GM23338 (cell line): ENCODE results near the gene OSER1. TPM values are rescaled to one million over a fixed set of nuclear protein-coding genes. Genes with fewer than 3 reads are reported as not detected.

Source experiments
- ATAC-seq: fragments of 200-7000 bp; cut with Tn5 transposase; 3 replicates; pipeline ENCODE4 v1.9.1; 2020
- DNase-seq: peaks from one replicate; pipeline ENCODE4 v3.0.0-alpha.2; 2015; ENCODE audit warnings: low spot score
- H2AFZ ChIP-seq: fragments of 200-600 bp; sonication (generic); 2 replicates; pipeline ENCODE4 v1.8.0; 2016; ENCODE audit warnings: antibody characterized with exemption, mild to moderate bottlenecking, moderate library complexity
- H3F3A ChIP-seq: fragments of 200-600 bp; sonication (generic); replicated peaks from 2 replicates; pipeline ENCODE4 v1.8.0; 2017; ENCODE audit warnings: antibody characterized with exemption, mixed run types, low read depth
- H3K27ac ChIP-seq: fragments of 200-600 bp; sonication (generic); 2 replicates; pipeline ENCODE4 v1.6.1; 2016; ENCODE audit warnings: low read depth
- H3K27me3 ChIP-seq: fragments of 200-600 bp; sonication (generic); 2 replicates; pipeline ENCODE4 v1.8.0; 2016; ENCODE audit warnings: mild to moderate bottlenecking, mixed run types, moderate library complexity; ENCODE audit not compliant: insufficient read depth
- H3K36me3 ChIP-seq: fragments of 200-600 bp; sonication (generic); 2 replicates; pipeline ENCODE4 v1.8.0; 2016; ENCODE audit warnings: mild to moderate bottlenecking; ENCODE audit not compliant: insufficient read depth
- H3K4me1 ChIP-seq: fragments of 200-600 bp; sonication (generic); 2 replicates; pipeline ENCODE4 v1.8.0; 2016; ENCODE audit warnings: mild to moderate bottlenecking, moderate library complexity; ENCODE audit not compliant: insufficient read depth
- H3K4me2 ChIP-seq: fragments of 200-600 bp; sonication (generic); 2 replicates; pipeline ENCODE4 v1.7.1; 2017; ENCODE audit warnings: mixed run types
- H3K4me3 ChIP-seq: fragments of 200-600 bp; sonication (generic); 2 replicates; pipeline ENCODE4 v1.6.1; 2016; ENCODE audit warnings: mixed run types
- H3K79me2 ChIP-seq: fragments of 200-600 bp; sonication (generic); replicated peaks from 2 replicates; pipeline ENCODE4 v1.8.0; 2017; ENCODE audit warnings: mild to moderate bottlenecking; ENCODE audit not compliant: insufficient read depth
- H3K9me2 ChIP-seq: fragments of 200-600 bp; sonication (generic); 2 replicates; pipeline ENCODE4 v1.8.0; 2017; ENCODE audit not compliant: insufficient read depth
- H4K20me1 ChIP-seq: fragments of 200-600 bp; sonication (generic); replicated peaks from 2 replicates; pipeline ENCODE4 v1.8.0; 2017; ENCODE audit warnings: mild to moderate bottlenecking; ENCODE audit not compliant: insufficient read depth
- H3K27ac Mint-ChIP-seq: 2 replicates; pipeline ENCODE4 v1.8.0; 2020; ENCODE audit warnings: inconsistent platforms, mild to moderate bottlenecking, moderate library complexity, mixed read lengths
- H3K27me3 Mint-ChIP-seq: 3 replicates; pipeline ENCODE4 v1.8.0; 2022; ENCODE audit warnings: low read depth, mild to moderate bottlenecking, moderate library complexity, mixed read lengths, inconsistent platforms; ENCODE audit not compliant: insufficient read depth, poor library complexity
- H3K36me3 Mint-ChIP-seq: 3 replicates; pipeline ENCODE4 v1.8.0; 2021; ENCODE audit warnings: low read depth, mild to moderate bottlenecking, inconsistent platforms, moderate library complexity, mixed read lengths
- H3K4me1 Mint-ChIP-seq: 3 replicates; pipeline ENCODE4 v1.8.0; 2020; ENCODE audit warnings: mild to moderate bottlenecking, inconsistent platforms, mixed read lengths
- H3K4me3 Mint-ChIP-seq: 3 replicates; pipeline ENCODE4 v1.8.0; 2021; ENCODE audit warnings: moderate library complexity, mild to moderate bottlenecking, inconsistent platforms, mixed read lengths
- H3K9me3 Mint-ChIP-seq: 3 replicates; pipeline ENCODE4 v1.8.0; 2020; ENCODE audit warnings: moderate library complexity, mild to moderate bottlenecking, inconsistent platforms, mixed read lengths
- CREB1 ChIP-seq: fragments of 250-450 bp; sonication (Bioruptor Pico); IDR thresholded peaks from 2 replicates; pipeline ENCODE4 v1.5.0; 2020; ENCODE audit warnings: low read depth, mild to moderate bottlenecking, moderate library complexity
- EZH2 ChIP-seq: fragments of 200-600 bp; sonication (generic); IDR thresholded peaks from one replicate; pipeline ENCODE4 v1.8.0; 2017; ENCODE audit warnings: antibody characterized with exemption, mild to moderate bottlenecking, low read depth; ENCODE audit not compliant: unreplicated experiment
- EZH2phosphoT487 ChIP-seq: fragments of 200-600 bp; sonication (generic); IDR thresholded peaks from one replicate; pipeline ENCODE4 v1.8.1; 2018; ENCODE audit warnings: antibody characterized with exemption; ENCODE audit not compliant: unreplicated experiment
- JUNB ChIP-seq: IDR thresholded peaks from one replicate; pipeline ENCODE4 v1.6.1; 2016; ENCODE audit warnings: antibody characterized with exemption; ENCODE audit not compliant: unreplicated experiment
- NANOG ChIP-seq: IDR thresholded peaks from 2 replicates; pipeline ENCODE4 v1.6.1; 2016; ENCODE audit warnings: antibody characterized with exemption, borderline replicate concordance
- POLR2AphosphoS5 ChIP-seq: IDR thresholded peaks from 2 replicates; pipeline ENCODE4 v1.6.1; 2016; ENCODE audit warnings: antibody characterized with exemption, low read depth
- STAT1 ChIP-seq: IDR thresholded peaks from one replicate; pipeline ENCODE4 v1.6.1; 2016; ENCODE audit warnings: antibody characterized with exemption; ENCODE audit not compliant: unreplicated experiment
- ZNF114 ChIP-seq: fragments of 250-450 bp; sonication (Bioruptor Pico); IDR thresholded peaks from 2 replicates; pipeline ENCODE4 v1.5.0; 2020; ENCODE audit warnings: mild to moderate bottlenecking, moderate library complexity
- ZNF331 ChIP-seq: fragments of 250-450 bp; sonication (Bioruptor Pico); IDR thresholded peaks from 2 replicates; pipeline ENCODE4 v1.5.0; 2020; ENCODE audit warnings: low read depth, mild to moderate bottlenecking, moderate library complexity
- polyA plus RNA-seq: library from polyadenylated mRNA; unstranded; fragments of >200 nt; fragmentation: Nextera tagmentation; extraction: Ambion mirVana; gene quantifications from 2 replicates; pipeline ENCODE4 v1.2.1, GENCODE V29; 2016
- total RNA-seq: library from RNA; depleted of rRNA; stranded (reverse); fragments of >200 nt; shearing (Covaris generic); gene quantifications from 2 replicates; pipeline ENCODE4 v1.2.3, GENCODE V29; 2014
- TF ChIP-seq, protein P1 (sequence below), 2 experiments: fragments of 200-600 bp in 1 of 2; sonication (generic) in 1 of 2; conservative IDR thresholded peaks; 2 replicates each; pipeline versions ENCODE4 v1.5.1 to v1.6.1; 2016 to 2017; ENCODE audit warnings: antibody characterized with exemption in 2 of 2, low read depth in 2 of 2, mild to moderate bottlenecking in 2 of 2, moderate library complexity in 1 of 2
- TF ChIP-seq, protein P2 (sequence below): IDR thresholded peaks from one replicate; pipeline ENCODE4 v1.6.1; 2018; ENCODE audit warnings: antibody characterized with exemption; ENCODE audit not compliant: unreplicated experiment
- TF ChIP-seq, protein P3 (sequence below): IDR thresholded peaks from 2 replicates; pipeline ENCODE4 v1.6.1; 2016; ENCODE audit warnings: antibody characterized with exemption
- TF ChIP-seq, protein P4 (sequence below): fragments of 250-450 bp; sonication (Bioruptor Pico); IDR thresholded peaks from 2 replicates; pipeline ENCODE4 v1.5.0; 2020; ENCODE audit warnings: mild to moderate bottlenecking, moderate library complexity

OSER1 gene
- total and polyA plus RNA-seq, 2 experiments from 2014 or later: 25.2 to 31.1 TPM

DNA sequence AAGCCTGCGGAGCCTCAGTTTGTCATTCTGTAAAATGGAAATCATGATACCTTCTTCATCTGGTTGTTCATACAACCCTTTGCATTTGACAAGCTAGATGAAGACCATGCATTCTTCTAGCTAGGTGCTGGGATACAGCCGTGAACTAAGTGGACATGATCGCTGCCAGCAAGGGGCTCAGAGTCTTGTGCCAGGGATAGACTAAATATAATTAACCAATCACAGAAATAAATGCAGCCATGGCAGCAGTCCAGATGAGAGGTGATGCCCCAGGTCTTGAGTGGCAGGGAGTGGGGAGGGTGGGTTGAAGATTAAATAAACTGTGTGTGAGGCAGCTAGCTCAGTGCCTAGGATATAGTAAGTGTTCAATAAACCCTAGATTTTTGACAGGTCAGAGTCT is 42.8 kb downstream of the OSER1 start:
- no peak overlapping the region for H3K4me2 ChIP-seq
- ATAC-seq: no peak
- H3K27me3 ChIP-seq: no peaks in the 10 kb centered on the region
- H4K20me1 ChIP-seq: no peaks in the 10 kb centered on the region
- no peaks in the 10 kb centered on the region for H3K79me2 ChIP-seq
- H3K27ac Mint-ChIP-seq: no peak overlapping the region
- no peaks in the 10 kb centered on the region for H3K36me3 Mint-ChIP-seq
- H3K9me3 Mint-ChIP-seq: no peaks in the 10 kb centered on the region
- H3K27ac ChIP-seq: no peak overlapping the region
- no peak overlapping the region for H3K4me3 Mint-ChIP-seq
- H3K9me2 ChIP-seq: no peaks in the 10 kb centered on the region
- no peaks in the 10 kb centered on the region for H3K36me3 ChIP-seq
- no peak overlapping the region for H2AFZ ChIP-seq
- H3F3A ChIP-seq: no peaks in the 10 kb centered on the region
- no peaks in the 10 kb centered on the region for H3K4me1 ChIP-seq
- peaks cover 13% of the 10 kb centered on the region for H3K4me1 Mint-ChIP-seq
- DNase-seq: no peak
- H3K27me3 Mint-ChIP-seq: peaks cover 9% of the 10 kb centered on the region
- H3K4me3 ChIP-seq: no peak overlapping the region
- TF ChIP-seq ZNF114 (CRISPR knock-in tag) (no peak), CREB1 (CRISPR knock-in tag) (no peak), NANOG (no peak), JUNB (no peak), EZH2 (no peak), STAT1 (no peak), ZNF331 (CRISPR knock-in tag) (no peak), EZH2phosphoT487 (no peak), POLR2AphosphoS5 (no peak)
- TF ChIP-seq, protein P1, sequence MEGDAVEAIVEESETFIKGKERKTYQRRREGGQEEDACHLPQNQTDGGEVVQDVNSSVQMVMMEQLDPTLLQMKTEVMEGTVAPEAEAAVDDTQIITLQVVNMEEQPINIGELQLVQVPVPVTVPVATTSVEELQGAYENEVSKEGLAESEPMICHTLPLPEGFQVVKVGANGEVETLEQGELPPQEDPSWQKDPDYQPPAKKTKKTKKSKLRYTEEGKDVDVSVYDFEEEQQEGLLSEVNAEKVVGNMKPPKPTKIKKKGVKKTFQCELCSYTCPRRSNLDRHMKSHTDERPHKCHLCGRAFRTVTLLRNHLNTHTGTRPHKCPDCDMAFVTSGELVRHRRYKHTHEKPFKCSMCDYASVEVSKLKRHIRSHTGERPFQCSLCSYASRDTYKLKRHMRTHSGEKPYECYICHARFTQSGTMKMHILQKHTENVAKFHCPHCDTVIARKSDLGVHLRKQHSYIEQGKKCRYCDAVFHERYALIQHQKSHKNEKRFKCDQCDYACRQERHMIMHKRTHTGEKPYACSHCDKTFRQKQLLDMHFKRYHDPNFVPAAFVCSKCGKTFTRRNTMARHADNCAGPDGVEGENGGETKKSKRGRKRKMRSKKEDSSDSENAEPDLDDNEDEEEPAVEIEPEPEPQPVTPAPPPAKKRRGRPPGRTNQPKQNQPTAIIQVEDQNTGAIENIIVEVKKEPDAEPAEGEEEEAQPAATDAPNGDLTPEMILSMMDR (conservative IDR thresholded peaks at IDR 0.05; ENCODE audit: low read depth in 2 of 2): no peak
- TF ChIP-seq, protein P2, sequence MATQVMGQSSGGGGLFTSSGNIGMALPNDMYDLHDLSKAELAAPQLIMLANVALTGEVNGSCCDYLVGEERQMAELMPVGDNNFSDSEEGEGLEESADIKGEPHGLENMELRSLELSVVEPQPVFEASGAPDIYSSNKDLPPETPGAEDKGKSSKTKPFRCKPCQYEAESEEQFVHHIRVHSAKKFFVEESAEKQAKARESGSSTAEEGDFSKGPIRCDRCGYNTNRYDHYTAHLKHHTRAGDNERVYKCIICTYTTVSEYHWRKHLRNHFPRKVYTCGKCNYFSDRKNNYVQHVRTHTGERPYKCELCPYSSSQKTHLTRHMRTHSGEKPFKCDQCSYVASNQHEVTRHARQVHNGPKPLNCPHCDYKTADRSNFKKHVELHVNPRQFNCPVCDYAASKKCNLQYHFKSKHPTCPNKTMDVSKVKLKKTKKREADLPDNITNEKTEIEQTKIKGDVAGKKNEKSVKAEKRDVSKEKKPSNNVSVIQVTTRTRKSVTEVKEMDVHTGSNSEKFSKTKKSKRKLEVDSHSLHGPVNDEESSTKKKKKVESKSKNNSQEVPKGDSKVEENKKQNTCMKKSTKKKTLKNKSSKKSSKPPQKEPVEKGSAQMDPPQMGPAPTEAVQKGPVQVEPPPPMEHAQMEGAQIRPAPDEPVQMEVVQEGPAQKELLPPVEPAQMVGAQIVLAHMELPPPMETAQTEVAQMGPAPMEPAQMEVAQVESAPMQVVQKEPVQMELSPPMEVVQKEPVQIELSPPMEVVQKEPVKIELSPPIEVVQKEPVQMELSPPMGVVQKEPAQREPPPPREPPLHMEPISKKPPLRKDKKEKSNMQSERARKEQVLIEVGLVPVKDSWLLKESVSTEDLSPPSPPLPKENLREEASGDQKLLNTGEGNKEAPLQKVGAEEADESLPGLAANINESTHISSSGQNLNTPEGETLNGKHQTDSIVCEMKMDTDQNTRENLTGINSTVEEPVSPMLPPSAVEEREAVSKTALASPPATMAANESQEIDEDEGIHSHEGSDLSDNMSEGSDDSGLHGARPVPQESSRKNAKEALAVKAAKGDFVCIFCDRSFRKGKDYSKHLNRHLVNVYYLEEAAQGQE: no peak
- TF ChIP-seq, protein P3, sequence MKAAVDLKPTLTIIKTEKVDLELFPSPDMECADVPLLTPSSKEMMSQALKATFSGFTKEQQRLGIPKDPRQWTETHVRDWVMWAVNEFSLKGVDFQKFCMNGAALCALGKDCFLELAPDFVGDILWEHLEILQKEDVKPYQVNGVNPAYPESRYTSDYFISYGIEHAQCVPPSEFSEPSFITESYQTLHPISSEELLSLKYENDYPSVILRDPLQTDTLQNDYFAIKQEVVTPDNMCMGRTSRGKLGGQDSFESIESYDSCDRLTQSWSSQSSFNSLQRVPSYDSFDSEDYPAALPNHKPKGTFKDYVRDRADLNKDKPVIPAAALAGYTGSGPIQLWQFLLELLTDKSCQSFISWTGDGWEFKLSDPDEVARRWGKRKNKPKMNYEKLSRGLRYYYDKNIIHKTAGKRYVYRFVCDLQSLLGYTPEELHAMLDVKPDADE: no peak
- TF ChIP-seq, protein P4, sequence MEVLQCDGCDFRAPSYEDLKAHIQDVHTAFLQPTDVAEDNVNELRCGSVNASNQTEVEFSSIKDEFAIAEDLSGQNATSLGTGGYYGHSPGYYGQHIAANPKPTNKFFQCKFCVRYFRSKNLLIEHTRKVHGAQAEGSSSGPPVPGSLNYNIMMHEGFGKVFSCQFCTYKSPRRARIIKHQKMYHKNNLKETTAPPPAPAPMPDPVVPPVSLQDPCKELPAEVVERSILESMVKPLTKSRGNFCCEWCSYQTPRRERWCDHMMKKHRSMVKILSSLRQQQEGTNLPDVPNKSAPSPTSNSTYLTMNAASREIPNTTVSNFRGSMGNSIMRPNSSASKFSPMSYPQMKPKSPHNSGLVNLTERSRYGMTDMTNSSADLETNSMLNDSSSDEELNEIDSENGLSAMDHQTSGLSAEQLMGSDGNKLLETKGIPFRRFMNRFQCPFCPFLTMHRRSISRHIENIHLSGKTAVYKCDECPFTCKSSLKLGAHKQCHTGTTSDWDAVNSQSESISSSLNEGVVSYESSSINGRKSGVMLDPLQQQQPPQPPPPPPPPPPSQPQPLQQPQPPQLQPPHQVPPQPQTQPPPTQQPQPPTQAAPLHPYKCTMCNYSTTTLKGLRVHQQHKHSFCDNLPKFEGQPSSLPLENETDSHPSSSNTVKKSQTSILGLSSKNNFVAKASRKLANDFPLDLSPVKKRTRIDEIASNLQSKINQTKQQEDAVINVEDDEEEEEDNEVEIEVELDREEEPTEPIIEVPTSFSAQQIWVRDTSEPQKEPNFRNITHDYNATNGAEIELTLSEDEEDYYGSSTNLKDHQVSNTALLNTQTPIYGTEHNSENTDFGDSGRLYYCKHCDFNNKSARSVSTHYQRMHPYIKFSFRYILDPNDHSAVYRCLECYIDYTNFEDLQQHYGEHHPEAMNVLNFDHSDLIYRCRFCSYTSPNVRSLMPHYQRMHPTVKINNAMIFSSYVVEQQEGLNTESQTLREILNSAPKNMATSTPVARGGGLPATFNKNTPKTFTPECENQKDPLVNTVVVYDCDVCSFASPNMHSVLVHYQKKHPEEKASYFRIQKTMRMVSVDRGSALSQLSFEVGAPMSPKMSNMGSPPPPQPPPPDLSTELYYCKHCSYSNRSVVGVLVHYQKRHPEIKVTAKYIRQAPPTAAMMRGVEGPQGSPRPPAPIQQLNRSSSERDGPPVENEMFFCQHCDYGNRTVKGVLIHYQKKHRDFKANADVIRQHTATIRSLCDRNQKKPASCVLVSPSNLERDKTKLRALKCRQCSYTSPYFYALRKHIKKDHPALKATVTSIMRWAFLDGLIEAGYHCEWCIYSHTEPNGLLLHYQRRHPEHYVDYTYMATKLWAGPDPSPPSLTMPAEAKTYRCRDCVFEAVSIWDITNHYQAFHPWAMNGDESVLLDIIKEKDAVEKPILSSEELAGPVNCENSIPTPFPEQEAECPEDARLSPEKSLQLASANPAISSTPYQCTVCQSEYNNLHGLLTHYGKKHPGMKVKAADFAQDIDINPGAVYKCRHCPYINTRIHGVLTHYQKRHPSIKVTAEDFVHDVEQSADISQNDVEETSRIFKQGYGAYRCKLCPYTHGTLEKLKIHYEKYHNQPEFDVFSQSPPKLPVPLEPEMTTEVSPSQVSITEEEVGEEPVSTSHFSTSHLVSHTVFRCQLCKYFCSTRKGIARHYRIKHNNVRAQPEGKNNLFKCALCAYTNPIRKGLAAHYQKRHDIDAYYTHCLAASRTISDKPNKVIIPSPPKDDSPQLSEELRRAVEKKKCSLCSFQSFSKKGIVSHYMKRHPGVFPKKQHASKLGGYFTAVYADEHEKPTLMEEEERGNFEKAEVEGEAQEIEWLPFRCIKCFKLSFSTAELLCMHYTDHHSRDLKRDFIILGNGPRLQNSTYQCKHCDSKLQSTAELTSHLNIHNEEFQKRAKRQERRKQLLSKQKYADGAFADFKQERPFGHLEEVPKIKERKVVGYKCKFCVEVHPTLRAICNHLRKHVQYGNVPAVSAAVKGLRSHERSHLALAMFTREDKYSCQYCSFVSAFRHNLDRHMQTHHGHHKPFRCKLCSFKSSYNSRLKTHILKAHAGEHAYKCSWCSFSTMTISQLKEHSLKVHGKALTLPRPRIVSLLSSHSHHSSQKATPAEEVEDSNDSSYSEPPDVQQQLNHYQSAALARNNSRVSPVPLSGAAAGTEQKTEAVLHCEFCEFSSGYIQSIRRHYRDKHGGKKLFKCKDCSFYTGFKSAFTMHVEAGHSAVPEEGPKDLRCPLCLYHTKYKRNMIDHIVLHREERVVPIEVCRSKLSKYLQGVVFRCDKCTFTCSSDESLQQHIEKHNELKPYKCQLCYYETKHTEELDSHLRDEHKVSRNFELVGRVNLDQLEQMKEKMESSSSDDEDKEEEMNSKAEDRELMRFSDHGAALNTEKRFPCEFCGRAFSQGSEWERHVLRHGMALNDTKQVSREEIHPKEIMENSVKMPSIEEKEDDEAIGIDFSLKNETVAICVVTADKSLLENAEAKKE (CRISPR knock-in tag): no peak
